Measurements from ENCODE around the gene DDA1. TPM values are rescaled to one million over a fixed set of nuclear protein-coding genes. Genes with fewer than 3 reads are reported as not detected.

Gene DDA1
- polyA plus RNA-seq, 2 of the 4 experiments (the other 2 are of a cell fraction) = 35.5 to 53.5 TPM

- Histone ChIP-seq H3K9me3 (no peaks in the 10 kb centered on the region), H3K27ac (peak overlapping the region; percentile 82 to 98), H3K4me2 (peak overlapping the region; percentile 84), H3K4me1 (peaks cover 21% of the 10 kb centered on the region), H3K4me3 (peak overlapping the region; percentile 69)
- no peak for ATAC-seq
- ChIA-PET CTCF (interaction anchor here (0.8 to 2.5 kb wide), 5 partner anchors 17 to 52 kb away, joined by 3 to 9 read pairs (median 6); partner anchors contain the start of gene DDA1), POLR2A (interaction anchor here (0.6 to 1.0 kb wide), 4 partner anchors 21 to 67 kb away, joined by 3 to 4 read pairs (median 4); partner anchors contain the start of genes BABAM1, DDA1 and MRPL34)
- peak; percentile 38 to 67 for DNase-seq (ENCODE audit: low read depth in 1 of 2, low spot score in 1 of 2)
- TF ChIP-seq KDM1A (IDR thresholded peaks at IDR 0.05; ENCODE audit: low read depth) (peak; percentile 86; the same call in 1 of the 2 replicates), HDAC2 (IDR thresholded peaks at IDR 0.05) (0 out of 2 replicates have a peak, but pooled peaks have one; percentile 33), HOXA7 (CRISPR knock-in tag; IDR thresholded peaks at IDR 0.05) (no peak), ESRRA (IDR thresholded peaks at IDR 0.05; ENCODE audit: borderline replicate concordance, low read length) (peak; percentile 4; the same call in 1 of the 2 replicates), ZSCAN20 (CRISPR knock-in tag; IDR thresholded peaks at IDR 0.05) (no peak)
- TF ChIP-seq, protein P1, sequence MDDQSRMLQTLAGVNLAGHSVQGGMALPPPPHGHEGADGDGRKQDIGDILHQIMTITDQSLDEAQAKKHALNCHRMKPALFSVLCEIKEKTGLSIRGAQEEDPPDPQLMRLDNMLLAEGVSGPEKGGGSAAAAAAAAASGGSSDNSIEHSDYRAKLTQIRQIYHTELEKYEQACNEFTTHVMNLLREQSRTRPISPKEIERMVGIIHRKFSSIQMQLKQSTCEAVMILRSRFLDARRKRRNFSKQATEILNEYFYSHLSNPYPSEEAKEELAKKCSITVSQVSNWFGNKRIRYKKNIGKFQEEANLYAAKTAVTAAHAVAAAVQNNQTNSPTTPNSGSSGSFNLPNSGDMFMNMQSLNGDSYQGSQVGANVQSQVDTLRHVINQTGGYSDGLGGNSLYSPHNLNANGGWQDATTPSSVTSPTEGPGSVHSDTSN (IDR thresholded peaks at IDR 0.05) = no peak
- 40% methylated on average over 25 of the region's 52 CpGs for WGBS (ENCODE audit: missing lambda C conversion rate)
- no peak for FAIRE-seq
These were observed 24.4 kb downstream of the DDA1 start for GRCh38 chr19:17333611-17334413.

- no peak for TF ChIP-seq RARB (CRISPR knock-in tag; IDR thresholded peaks at IDR 0.05)
- TF ChIP-seq, protein P1 (IDR thresholded peaks at IDR 0.05) = peak; percentile 75; the same call in 1 of the 2 replicates
- no peak for TF ChIP-seq GATA3 (IDR thresholded peaks at IDR 0.05; ENCODE audit: borderline replicate concordance)
- peak in 1 of 2 experiments; percentile 74; a peak in 3 of 5 replicates for TF ChIP-seq JUN (IDR thresholded peaks at IDR 0.05)
- TF ChIP-seq MAX (IDR thresholded peaks at IDR 0.05) = peak; percentile 80
- TF ChIP-seq, protein P2, sequence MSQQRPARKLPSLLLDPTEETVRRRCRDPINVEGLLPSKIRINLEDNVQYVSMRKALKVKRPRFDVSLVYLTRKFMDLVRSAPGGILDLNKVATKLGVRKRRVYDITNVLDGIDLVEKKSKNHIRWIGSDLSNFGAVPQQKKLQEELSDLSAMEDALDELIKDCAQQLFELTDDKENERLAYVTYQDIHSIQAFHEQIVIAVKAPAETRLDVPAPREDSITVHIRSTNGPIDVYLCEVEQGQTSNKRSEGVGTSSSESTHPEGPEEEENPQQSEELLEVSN (IDR thresholded peaks at IDR 0.05; ENCODE audit: borderline replicate concordance, low read depth) = 0 out of 2 replicates have a peak, but pooled peaks have one; percentile 43
- no peak for TF ChIP-seq ZSCAN20 (CRISPR knock-in tag; IDR thresholded peaks at IDR 0.05)
- no peak for TF ChIP-seq CBX2 (IDR thresholded peaks at IDR 0.05; ENCODE audit: borderline replicate concordance, low read depth)
- TF ChIP-seq, protein P3, sequence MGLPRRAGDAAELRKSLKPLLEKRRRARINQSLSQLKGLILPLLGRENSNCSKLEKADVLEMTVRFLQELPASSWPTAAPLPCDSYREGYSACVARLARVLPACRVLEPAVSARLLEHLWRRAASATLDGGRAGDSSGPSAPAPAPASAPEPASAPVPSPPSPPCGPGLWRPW (IDR thresholded peaks at IDR 0.05) = no peak
- no peak for TF ChIP-seq FOSL2 (IDR thresholded peaks at IDR 0.05)
- peak; percentile 35 for TF ChIP-seq FOSL2 (CRISPR knock-in tag; IDR thresholded peaks at IDR 0.05)
- TF ChIP-seq NPAS2 (CRISPR knock-in tag; IDR thresholded peaks at IDR 0.05; ENCODE audit: borderline replicate concordance) = no peak
- peak; percentile 73 to 99 for DNase-seq (ENCODE audit: low read depth in 1 of 2, low spot score in 1 of 2)
- FAIRE-seq = no peak
- Histone ChIP-seq H3K27ac (peak within 1 kb of the TSS; percentile 82 to 98), H3K4me2 (peak within 1 kb of the TSS; percentile 84), H3K9me3 (no peaks in the 10 kb centered on the region), H3K4me1 (peaks cover 21% of the 10 kb centered on the region), H3K4me3 (peak within 1 kb of the TSS; percentile 69)
- ChIA-PET POLR2A (interaction anchor here (0.6 to 1.0 kb wide), 4 partner anchors 26 to 68 kb away, joined by 3 to 5 read pairs (median 4); partner anchors contain the start of genes BABAM1, DDA1 and MRPL34), CTCF (interaction anchor here (0.8 to 2.5 kb wide), 4 partner anchors 25 to 42 kb away, joined by 3 to 9 read pairs (median 6); partner anchors contain the start of gene DDA1)
- peak; percentile 63 to 72 for ATAC-seq
- 6% methylated on average over 36 of the region's 86 CpGs for WGBS (ENCODE audit: missing lambda C conversion rate)
These were observed 25.3 kb downstream of the DDA1 start, which contains the start of gene ANO8 for GRCh38 chr19:17334414-17335409. Gene ANO8 (minus strand): TSS chr19:17334855. CDS start chr19:17334670, 185 bp downstream.

All from A549 (cell line).